Measurements from ENCODE around the gene EVA1C. TPM values are rescaled to one million over a fixed set of nuclear protein-coding genes. Genes with fewer than 3 reads are reported as not detected.
"Not testable (repeated sequence)": the region's sequence is repeated elsewhere in the genome, so short reads cannot be mapped to it uniquely, and the experiment has no call there.

Gene EVA1C
- total RNA-seq, 1 experiment from 2014 or later = 13.4 TPM

DNA sequence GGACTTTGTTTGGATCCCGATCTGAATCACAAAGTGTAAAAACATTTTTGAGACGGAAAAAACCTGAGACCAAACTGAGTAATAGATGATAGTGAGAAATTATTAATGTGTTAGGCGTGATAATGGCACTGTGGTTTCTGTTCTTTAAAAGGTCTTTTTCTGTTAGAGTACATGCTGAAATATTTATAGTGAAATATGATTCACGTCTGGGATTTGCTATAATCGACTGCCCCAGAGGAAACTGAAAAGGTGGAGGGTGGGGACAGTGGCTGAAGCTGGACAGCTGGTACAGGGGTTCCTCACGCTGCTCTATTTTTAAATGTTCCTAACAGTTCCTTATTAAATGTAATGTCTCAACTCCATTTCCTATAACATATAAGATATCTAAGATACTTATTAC is 30.9 kb upstream of the EVA1C start:
- Histone ChIP-seq H3K27me3 (replicated peaks) (no peaks in the 10 kb centered on the region), H3K4me1 (replicated peaks) (peaks cover 19% of the 10 kb centered on the region), H3K9me3 (replicated peaks) (no peaks in the 10 kb centered on the region), H3K27ac (peak overlapping the region; percentile 41), H3K4me3 (no peak overlapping the region), H3K36me3 (peaks cover 83% of the 10 kb centered on the region)
- DNase-seq (ENCODE audit: low read depth in 1 of 2, low spot score in 2 of 2) = no peak

DNA sequence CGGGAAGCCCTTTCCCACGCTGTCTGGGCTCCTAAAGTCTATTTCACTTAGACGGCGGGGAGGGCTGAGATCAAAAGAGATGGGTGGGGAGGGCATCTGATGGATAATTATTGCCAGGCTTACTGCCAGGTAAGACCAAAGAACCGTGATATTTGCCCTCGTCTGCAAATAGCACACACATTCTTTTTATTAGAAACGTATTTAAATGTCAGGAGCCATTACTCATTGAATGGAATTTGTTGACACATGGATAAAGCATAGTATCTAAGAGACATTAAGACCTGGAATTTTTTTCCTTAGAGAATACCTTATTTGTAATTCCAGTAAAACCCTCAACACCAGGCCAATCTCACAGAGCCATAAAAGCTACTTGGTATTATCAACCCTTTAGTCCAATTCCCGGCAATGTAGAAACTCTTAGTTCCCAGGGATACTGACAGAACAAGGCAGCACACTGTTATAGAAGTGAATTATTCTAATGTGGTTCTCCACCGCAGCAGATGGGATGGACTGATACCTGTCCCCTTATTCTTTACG is 30.3 kb upstream of the EVA1C start:
- peaks cover 22% of the 10 kb centered on the region for H3K4me1 ChIP-seq (replicated peaks)
- DNase-seq (ENCODE audit: low read depth in 1 of 2, low spot score in 2 of 2) = peak in 1 of 2 experiments; percentile 46
- no peaks in the 10 kb centered on the region for H3K9me3 ChIP-seq (replicated peaks)
- H3K27me3 ChIP-seq (replicated peaks) = no peaks in the 10 kb centered on the region
- H3K27ac ChIP-seq = peak overlapping the region; percentile 60
- no peak overlapping the region for H3K4me3 ChIP-seq
- H3K36me3 ChIP-seq = peaks cover 80% of the 10 kb centered on the region

DNA sequence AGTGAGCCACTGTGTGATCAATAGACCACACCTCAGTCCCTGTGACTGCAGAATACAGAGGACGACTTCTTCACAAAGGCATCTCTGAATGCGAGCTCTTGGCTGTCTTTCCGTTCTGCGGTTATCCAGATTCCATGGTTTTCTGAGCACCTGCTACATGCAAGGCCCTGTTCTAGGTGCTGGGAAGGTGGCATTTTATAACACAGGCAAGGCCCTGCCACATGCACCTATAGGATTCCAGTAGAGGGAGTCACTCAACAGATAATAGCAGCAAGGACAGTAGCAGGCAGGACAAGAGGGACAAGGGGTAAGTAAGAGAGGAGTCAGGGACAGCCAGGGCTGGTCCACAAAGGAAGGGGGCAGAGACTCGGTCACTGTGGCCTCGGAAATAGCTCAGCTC is 28.7 kb upstream of the EVA1C start:
- DNase-seq (ENCODE audit: low read depth in 1 of 2, low spot score in 2 of 2) = no peak
- Histone ChIP-seq H3K4me1 (replicated peaks) (peaks cover 22% of the 10 kb centered on the region), H3K9me3 (replicated peaks) (no peaks in the 10 kb centered on the region), H3K27ac (no peak overlapping the region), H3K36me3 (peaks cover 75% of the 10 kb centered on the region), H3K4me3 (no peak overlapping the region), H3K27me3 (replicated peaks) (no peaks in the 10 kb centered on the region)

DNA sequence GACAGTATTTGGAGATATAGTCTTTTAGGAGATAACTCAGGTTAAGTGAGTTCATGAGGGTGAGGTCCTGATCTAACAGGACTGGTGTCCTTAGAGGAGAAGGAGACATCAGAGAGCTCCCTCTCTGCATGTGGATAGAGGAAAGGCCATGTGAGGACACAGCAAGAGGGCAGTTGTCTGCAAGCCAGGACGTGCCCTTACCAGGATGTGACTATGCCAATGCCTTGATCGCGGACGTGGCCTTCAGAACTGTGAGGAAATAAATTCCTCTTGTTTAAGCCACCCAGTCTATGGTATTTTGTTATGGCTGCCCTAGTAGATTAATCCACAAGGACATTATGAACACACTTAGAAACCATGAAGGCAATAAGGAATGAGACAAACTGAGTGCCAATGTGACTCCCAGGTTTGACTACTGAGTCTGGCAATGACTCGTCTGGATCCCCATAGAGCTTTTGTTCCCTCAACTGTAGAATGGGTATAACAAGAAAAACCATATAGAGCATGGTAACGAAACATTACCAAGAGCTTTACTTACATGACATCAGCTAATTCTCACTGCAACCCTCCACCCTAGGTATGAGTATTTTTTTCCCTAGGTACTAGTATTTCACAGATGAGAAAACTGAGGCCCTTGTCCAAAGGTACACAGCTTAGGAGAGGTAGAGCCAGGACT is 26.2 kb upstream of the EVA1C start:
- H3K27me3 ChIP-seq (replicated peaks) = no peaks in the 10 kb centered on the region
- H3K4me1 ChIP-seq (replicated peaks) = peaks cover 22% of the 10 kb centered on the region
- H3K36me3 ChIP-seq = peaks cover 65% of the 10 kb centered on the region
- H3K4me3 ChIP-seq = no peak overlapping the region
- no peak overlapping the region for H3K27ac ChIP-seq
- DNase-seq (ENCODE audit: low read depth in 1 of 2, low spot score in 2 of 2) = no peak
- no peaks in the 10 kb centered on the region for H3K9me3 ChIP-seq (replicated peaks)

DNA sequence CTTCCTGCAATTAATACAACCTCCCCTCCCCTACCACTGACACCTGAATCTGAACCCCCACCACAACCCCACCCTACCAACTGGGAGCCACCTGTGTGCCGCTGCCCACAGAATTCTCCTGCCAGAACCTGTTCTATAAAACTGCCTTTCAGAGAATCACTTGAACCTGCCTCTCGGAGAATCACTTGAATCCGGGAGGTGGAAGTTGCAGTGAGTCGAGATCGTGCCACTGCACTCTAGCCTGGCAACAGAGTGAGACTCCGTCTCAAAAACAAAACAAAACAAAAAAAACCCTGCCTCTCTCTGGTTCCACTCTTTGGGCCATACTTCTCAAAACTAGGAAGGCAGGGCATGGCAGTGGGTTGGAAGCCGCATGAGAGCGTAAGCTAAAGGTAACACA is 25.4 kb upstream of the EVA1C start:
- Histone ChIP-seq H3K36me3 (peaks cover 60% of the 10 kb centered on the region), H3K27ac (no peak overlapping the region), H3K9me3 (replicated peaks) (no peaks in the 10 kb centered on the region), H3K27me3 (replicated peaks) (no peaks in the 10 kb centered on the region), H3K4me3 (no peak overlapping the region), H3K4me1 (replicated peaks) (peaks cover 15% of the 10 kb centered on the region)
- DNase-seq (ENCODE audit: low read depth in 1 of 2, low spot score in 2 of 2) = no peak

DNA sequence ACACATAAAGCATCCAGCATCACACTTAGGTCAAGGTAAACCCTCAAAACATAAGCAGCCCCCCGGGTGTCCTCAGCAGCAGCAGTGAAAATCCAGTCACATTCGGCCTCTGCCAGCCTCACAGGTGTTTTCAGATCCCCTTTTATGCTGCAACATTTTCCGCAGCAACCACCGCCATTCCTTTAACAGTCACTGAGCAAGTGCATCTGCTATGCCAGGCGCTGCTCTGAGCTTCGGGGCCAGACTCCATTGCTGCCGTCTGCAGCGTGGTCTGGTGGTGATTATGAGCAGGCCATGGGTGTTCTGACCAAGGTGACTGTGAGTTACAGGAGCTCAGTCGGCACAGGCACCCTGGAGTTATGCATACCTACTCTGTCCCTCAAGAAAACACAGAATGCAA is 24.2 kb upstream of the EVA1C start:
- no peak for DNase-seq (ENCODE audit: low read depth in 1 of 2, low spot score in 2 of 2)
- peaks cover 50% of the 10 kb centered on the region for H3K36me3 ChIP-seq
- no peaks in the 10 kb centered on the region for H3K27me3 ChIP-seq (replicated peaks)
- H3K27ac ChIP-seq = no peak overlapping the region
- no peaks in the 10 kb centered on the region for H3K9me3 ChIP-seq (replicated peaks)
- no peak overlapping the region for H3K4me3 ChIP-seq
- H3K4me1 ChIP-seq (replicated peaks) = peaks cover 6% of the 10 kb centered on the region

DNA sequence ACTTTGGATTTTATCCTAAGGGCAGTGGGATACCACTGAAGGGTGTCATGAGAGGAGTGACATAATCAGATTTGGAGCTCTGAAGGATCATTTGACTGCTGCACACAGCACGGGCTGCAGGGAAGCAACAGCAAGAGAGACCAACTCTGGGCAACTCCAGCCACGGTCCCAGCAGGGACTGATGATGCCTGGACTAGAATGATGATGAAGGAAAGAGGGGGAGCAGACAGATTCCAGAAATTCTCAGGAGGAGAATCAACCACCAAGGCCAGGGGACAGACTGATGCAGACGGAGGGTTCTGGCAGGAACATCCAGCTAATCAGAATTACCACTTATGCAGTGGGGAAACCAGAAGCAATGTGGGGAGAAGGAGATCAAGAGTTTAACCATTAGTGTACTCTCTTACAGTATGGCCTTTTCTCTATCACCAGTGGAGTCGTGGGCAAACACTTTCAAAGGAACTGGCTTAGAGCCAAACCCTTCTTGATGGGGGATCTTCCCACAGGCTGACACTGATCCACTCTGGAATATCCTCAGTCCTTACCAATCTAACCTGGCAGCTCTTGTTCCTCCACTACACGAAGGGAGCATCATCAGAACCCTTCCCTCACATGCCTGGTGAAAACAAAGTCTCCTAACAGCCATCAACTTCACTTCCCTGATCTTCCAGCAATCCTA is 23.0 kb upstream of the EVA1C start:
- Histone ChIP-seq H3K4me1 (replicated peaks) (peaks cover 10% of the 10 kb centered on the region), H3K4me3 (no peak overlapping the region), H3K27me3 (replicated peaks) (no peaks in the 10 kb centered on the region), H3K27ac (no peak overlapping the region), H3K36me3 (peaks cover 38% of the 10 kb centered on the region), H3K9me3 (replicated peaks) (no peaks in the 10 kb centered on the region)
- DNase-seq (ENCODE audit: low read depth in 1 of 2, low spot score in 2 of 2) = no peak

DNA sequence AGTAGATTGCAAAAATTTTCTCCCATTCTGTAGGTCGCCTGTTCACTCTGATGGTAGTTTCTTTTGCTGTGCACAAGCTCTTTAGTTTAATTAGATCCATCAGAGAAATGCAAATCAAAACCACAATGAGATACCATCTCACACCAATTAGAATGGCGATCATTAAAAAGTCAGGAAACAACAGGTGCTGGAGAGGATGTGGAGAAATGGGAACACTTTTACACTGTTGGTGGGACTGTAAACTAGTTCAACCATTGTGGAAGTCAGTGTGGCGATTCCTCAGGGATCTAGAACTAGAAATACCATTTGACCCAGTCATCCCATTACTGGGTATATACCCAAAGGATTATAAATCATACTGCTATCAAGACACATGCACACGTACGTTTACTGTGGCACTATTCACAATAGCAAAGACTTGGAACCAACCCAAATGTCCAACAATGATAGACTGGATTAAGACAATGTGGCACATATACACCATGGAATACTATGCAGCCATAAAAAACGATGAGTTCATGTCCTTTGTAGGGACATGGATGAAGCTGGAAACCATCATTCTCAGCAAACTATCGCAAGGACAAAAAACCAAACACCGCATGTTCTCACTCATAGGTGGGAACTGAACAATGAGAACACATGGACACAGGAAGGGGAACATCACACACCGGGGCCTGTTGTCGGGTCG is 21.8 kb upstream of the EVA1C start:
- not testable (repeated sequence) for H3K9me3 ChIP-seq (replicated peaks); H3K27me3 ChIP-seq (replicated peaks); DNase-seq (ENCODE audit: low read depth in 1 of 2, low spot score in 2 of 2); H3K4me1 ChIP-seq (replicated peaks); H3K27ac ChIP-seq; H3K4me3 ChIP-seq
- H3K36me3 ChIP-seq = peaks cover 28% of the 10 kb centered on the region

DNA sequence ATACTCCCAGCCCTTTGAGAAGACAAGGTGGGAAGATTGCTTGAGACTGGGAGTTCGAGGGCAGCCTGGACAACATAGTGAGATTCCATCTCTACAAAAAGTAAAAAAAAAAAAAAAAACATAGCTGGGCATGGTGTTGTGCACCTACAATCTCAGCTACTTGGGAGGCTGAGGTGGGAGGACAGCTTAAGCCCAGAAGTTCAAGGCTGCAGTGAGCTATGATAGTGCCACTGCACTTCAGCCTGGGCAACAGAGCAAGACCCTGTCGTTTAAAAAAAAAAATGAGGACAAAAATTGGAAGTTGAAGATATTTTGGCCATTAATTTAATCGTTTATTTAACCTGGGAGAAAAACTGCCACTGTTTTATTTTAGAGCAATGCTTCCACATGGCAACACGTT is 20.8 kb upstream of the EVA1C start:
- H3K27me3 ChIP-seq (replicated peaks) = no peaks in the 10 kb centered on the region
- peaks cover 24% of the 10 kb centered on the region for H3K36me3 ChIP-seq
- H3K9me3 ChIP-seq (replicated peaks) = no peaks in the 10 kb centered on the region
- H3K27ac ChIP-seq = no peak overlapping the region
- DNase-seq (ENCODE audit: low read depth in 1 of 2, low spot score in 2 of 2) = no peak
- H3K4me3 ChIP-seq = peak overlapping the region; percentile 69
- H3K4me1 ChIP-seq (replicated peaks) = peaks cover 7% of the 10 kb centered on the region

DNA sequence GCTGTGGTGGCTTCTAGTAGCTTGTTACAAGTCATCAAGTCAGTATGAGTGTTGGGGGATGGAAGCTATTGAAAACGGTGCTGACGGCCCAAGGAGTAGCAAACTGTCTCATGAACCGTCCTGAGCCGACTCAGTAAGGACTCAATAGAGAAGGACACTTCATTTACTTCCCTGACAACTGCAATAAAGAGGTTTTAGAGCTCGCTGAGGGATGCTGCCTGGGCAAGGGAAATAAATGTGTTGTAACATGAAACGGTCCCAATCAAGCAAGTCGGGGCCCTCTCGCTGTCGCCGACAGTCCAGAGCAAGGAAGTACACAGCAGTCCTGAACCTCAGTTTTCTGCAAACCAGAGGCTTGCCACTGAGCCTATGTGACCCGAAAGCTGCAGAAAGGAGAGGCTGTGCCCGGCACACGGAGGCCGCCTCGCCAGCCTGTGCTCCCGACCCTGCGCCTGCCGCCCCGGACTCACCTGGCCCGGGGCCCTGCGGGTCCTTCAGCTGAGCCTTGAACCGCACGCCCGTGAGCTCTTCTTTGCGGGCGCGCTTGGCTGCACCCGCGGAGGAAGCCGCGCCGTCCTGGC is 20.1 kb upstream of the EVA1C start:
- Histone ChIP-seq H3K4me1 (replicated peaks) (peaks cover 6% of the 10 kb centered on the region), H3K36me3 (peaks cover 24% of the 10 kb centered on the region), H3K27ac (no peak overlapping the region), H3K9me3 (replicated peaks) (no peaks in the 10 kb centered on the region), H3K27me3 (replicated peaks) (no peaks in the 10 kb centered on the region), H3K4me3 (peak overlapping the region; percentile 69)
- DNase-seq (ENCODE audit: low read depth in 1 of 2, low spot score in 2 of 2) = no peak

DNA sequence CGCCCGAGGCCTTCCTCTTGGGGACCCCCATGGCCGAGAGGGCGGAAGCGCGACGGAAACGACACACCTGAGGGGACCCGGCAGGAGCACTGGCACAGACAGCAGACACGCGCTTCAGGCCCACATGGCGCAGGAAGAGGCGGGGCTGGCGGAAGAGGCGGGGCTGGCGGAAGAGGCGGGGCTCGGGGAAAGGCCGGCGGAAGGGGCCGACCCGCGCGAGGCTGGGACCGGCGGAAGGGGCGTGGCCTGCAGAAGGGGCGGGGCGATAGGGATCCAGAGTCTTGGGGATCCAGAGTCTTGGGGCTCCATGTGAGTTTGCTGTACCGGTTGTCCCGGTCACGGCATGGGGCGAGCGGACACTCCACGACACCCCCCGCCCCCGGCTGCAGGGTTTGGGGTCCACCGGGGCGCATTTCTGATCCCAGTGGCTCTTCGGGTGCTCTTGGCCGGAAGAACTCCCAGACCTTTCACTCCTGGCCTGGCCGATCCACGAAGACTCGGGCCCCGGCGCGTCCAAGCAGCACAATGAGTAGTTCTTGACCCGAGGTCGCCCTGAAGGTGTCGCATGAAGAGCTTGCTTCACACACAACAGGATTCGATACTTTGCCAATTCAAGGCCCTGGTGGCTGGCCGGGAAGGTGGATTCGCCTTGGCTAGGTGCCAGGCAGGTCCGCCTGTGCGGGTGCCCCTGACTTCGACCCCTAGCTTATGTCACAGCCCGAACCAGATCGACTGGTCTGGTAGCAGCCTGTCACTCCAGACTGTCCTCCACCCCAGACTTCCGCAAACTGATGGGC is 19.4 kb upstream of the EVA1C start, which contains the start of gene URB1:
URB1 (minus strand) TSS at position 133 of the 797 bp plus-strand sequence; CDS start at position 31, 102 bp downstream.
- Histone ChIP-seq H3K36me3 (peaks cover 23% of the 10 kb centered on the region), H3K4me3 (peak within 1 kb of the TSS; percentile 69), H3K4me1 (replicated peaks) (peaks cover 6% of the 10 kb centered on the region), H3K27ac (peak within 1 kb of the TSS; percentile 59), H3K27me3 (replicated peaks) (no peaks in the 10 kb centered on the region), H3K9me3 (replicated peaks) (no peaks in the 10 kb centered on the region)
- peak; percentile 89 to 91 for DNase-seq (ENCODE audit: low read depth in 1 of 2, low spot score in 2 of 2)

DNA sequence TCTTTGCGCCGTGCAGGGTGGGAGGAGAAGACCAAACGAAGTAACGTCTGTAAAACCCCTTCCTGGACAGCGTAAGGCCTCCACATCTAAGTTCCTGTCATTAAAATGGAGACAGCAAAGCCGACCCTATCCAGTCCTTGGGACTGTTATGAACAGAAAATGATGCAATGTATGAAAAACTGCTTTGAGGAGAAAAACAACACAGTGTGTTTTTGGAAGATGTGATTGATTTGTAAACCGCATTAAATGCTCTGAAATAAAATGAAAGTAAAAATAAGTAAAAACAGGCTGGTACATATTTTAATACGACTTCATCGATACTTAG is 18.9 kb upstream of the EVA1C start:
- Histone ChIP-seq H3K9me3 (replicated peaks) (no peaks in the 10 kb centered on the region), H3K27me3 (replicated peaks) (no peaks in the 10 kb centered on the region), H3K27ac (no peak overlapping the region), H3K4me3 (peak overlapping the region; percentile 69), H3K36me3 (peaks cover 17% of the 10 kb centered on the region; the same call in 1 of the 2 replicates), H3K4me1 (replicated peaks) (peaks cover 6% of the 10 kb centered on the region)
- DNase-seq (ENCODE audit: low read depth in 1 of 2, low spot score in 2 of 2) = no peak

DNA sequence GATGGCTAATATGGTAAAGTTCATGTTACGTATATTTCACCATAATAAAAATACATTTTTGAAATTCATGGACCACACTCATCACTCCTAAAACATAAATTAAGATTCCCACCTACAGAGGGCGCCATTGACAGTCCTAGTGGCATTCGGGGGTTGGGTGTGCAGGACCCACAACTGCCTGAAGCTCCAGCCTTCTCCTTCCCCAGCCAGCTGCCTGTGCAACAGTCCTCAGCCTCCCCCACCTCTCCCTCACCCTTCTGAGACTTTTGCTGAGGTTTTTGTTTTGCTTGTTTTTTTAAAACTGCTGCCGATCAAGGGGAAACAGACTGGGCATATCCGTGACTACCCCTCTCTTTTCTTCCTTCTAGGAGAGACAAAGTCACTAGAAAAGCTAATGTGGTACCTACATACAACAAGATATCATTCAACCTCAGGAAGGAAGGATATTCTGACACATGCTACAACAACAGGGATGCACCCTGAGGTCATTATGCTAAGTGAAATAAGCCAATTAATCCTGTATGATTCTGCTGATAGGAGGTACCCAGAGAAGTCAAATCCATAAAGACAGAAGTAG is 9.2 kb upstream of the EVA1C start:
- peak; percentile 68 to 71 for DNase-seq (ENCODE audit: low read depth in 1 of 2, low spot score in 2 of 2)
- H3K27ac ChIP-seq = no peak overlapping the region

More for the DNA sequence above, 9.2 kb upstream of the EVA1C start:
- no peak overlapping the region for H3K4me3 ChIP-seq
- no peaks in the 10 kb centered on the region for H3K9me3 ChIP-seq (replicated peaks)
- H3K4me1 ChIP-seq (replicated peaks) = peaks cover 3% of the 10 kb centered on the region; the same call in 1 of the 2 replicates
- H3K27me3 ChIP-seq (replicated peaks) = no peaks in the 10 kb centered on the region
- H3K36me3 ChIP-seq = no peaks in the 10 kb centered on the region
